PC-3 (cell line): ENCODE data around the gene CEMP1. TPM values are rescaled to one million over a fixed set of nuclear protein-coding genes. Genes with fewer than 3 reads are reported as not detected.
"Not testable (repeated sequence)": the region's sequence is repeated elsewhere in the genome, so short reads cannot be mapped to it uniquely, and the experiment has no call there.

Experiments used
- ATAC-seq: fragments of 200-7000 bp; cut with Tn5 transposase; 2 replicates; pipeline ENCODE4 v1.9.1; 2020; ENCODE audit warnings: mild to moderate bottlenecking, moderate library complexity
- BruUV-seq: library from RNA; stranded (reverse); fragments of 400-500 nt; replicated peaks from 2 replicates; lab custom pipeline; 2021; lab: Mats Ljungman, UMichigan
- CTCF ChIA-PET: fragments of 300-600 bp; sonication (Branson Sonifier 250); formaldehyde crosslinking; loops from one replicate; lab custom pipeline; 2022; ENCODE audit warnings: antibody characterized with exemption; lab: Charles Lee
- POLR2A ChIA-PET: fragments of 300-600 bp; sonication (Branson Sonifier 250); formaldehyde crosslinking; loops from one replicate; lab custom pipeline; 2022; ENCODE audit warnings: antibody characterized with exemption; ENCODE audit not compliant: unreplicated experiment; lab: Charles Lee
- DNase-seq: peaks from one replicate; pipeline ENCODE4 v3.0.0-alpha.2; 2015
- H2AFZ ChIP-seq: fragments of 300-600 bp; sonication (generic); 2 replicates; pipeline ENCODE4 v1.6.0; 2016; ENCODE audit warnings: antibody characterized with exemption, low read length
- H3F3A ChIP-seq: fragments of 300-600 bp; sonication (generic); one replicate; pipeline ENCODE4 v1.6.0; 2017; ENCODE audit warnings: antibody characterized with exemption, low read length, control low read depth, mild to moderate bottlenecking; ENCODE audit not compliant: unreplicated experiment
- H3K27ac ChIP-seq: fragments of 300-600 bp; sonication (generic); 2 replicates; pipeline ENCODE4 v1.5.1; 2016; ENCODE audit warnings: mild to moderate bottlenecking, low read length
- H3K27me3 ChIP-seq: fragments of 300-600 bp; sonication (generic); 2 replicates; pipeline ENCODE4 v1.6.1; 2016; ENCODE audit warnings: low read length, mixed read lengths
- H3K36me3 ChIP-seq: fragments of 300-600 bp; sonication (generic); 2 replicates; pipeline ENCODE4 v1.6.1; 2016; ENCODE audit warnings: low read depth, mixed run types, low read length, mixed read lengths
- H3K4me1 ChIP-seq: fragments of 300-600 bp; sonication (generic); 2 replicates; pipeline ENCODE4 v1.5.1; 2016; ENCODE audit warnings: low read length; ENCODE audit not compliant: insufficient read depth
- H3K4me2 ChIP-seq: fragments of 300-600 bp; sonication (generic); 2 replicates; pipeline ENCODE4 v1.6.0; 2016; ENCODE audit warnings: low read length
- H3K4me3 ChIP-seq: fragments of 300-600 bp; sonication (generic); 2 replicates; pipeline ENCODE4 v1.5.1; 2016; ENCODE audit warnings: mild to moderate bottlenecking, low read length, mixed read lengths
- H3K79me2 ChIP-seq: fragments of 300-600 bp; sonication (generic); 2 replicates; pipeline ENCODE4 v1.6.1; 2017; ENCODE audit warnings: low read length, mixed read lengths
- H3K9ac ChIP-seq: fragments of 300-600 bp; sonication (generic); 2 replicates; pipeline ENCODE4 v1.6.0; 2016; ENCODE audit warnings: mild to moderate bottlenecking, low read length
- H3K9me2 ChIP-seq: fragments of 300-600 bp; sonication (generic); replicated peaks from 2 replicates; pipeline ENCODE4 v1.6.1; 2016; ENCODE audit warnings: mixed run types, low read length, mixed read lengths
- H3K9me3 ChIP-seq: fragments of 300-600 bp; sonication (generic); 2 replicates; pipeline ENCODE4 v1.6.1; 2016; ENCODE audit warnings: low read length, mixed read lengths
- H4K20me1 ChIP-seq: fragments of 300-600 bp; sonication (generic); 2 replicates; pipeline ENCODE4 v1.6.1; 2016; ENCODE audit warnings: low read length, mixed read lengths
- CTCF ChIP-seq: fragments of 300-600 bp; sonication (generic); conservative IDR thresholded peaks from 2 replicates; pipeline ENCODE4 v1.5.1; 2017; ENCODE audit warnings: antibody characterized with exemption, low read depth, mild to moderate bottlenecking, low read length
- EZH2 ChIP-seq: fragments of 300-600 bp; sonication (generic); IDR thresholded peaks from one replicate; pipeline ENCODE4 v1.6.1; 2017; ENCODE audit warnings: antibody characterized with exemption, mild to moderate bottlenecking, low read length; ENCODE audit not compliant: unreplicated experiment
- EZH2phosphoT487 ChIP-seq: fragments of 300-600 bp; sonication (generic); IDR thresholded peaks from 2 replicates; pipeline ENCODE4 v1.6.1; 2018; ENCODE audit warnings: mild to moderate bottlenecking, antibody characterized with exemption, low read length, borderline replicate concordance
- intact Hi-C: fragments of 100-400 bp; cut with micrococcal nuclease; formaldehyde crosslinking; loops from 2 replicates; pipeline ENCODE4 v1.9.0; 2023
- total RNA-seq: library from RNA; depleted of rRNA; stranded (reverse); fragments of >200 nt; gene quantifications from 2 replicates; pipeline ENCODE4 v1.2.3, GENCODE V29; 2014

CEMP1 gene
- total RNA-seq, 1 experiment from 2014 or later = not detected

- H2AFZ ChIP-seq, POLR2A ChIA-PET, intact Hi-C loops, H3K9me2 ChIP-seq, H3K9me3 ChIP-seq, ATAC-seq, H3F3A ChIP-seq, H3K4me1 ChIP-seq, H3K27me3 ChIP-seq, H3K4me3 ChIP-seq, H3K9ac ChIP-seq, H4K20me1 ChIP-seq, BruUV-seq, CTCF ChIA-PET, H3K27ac ChIP-seq, H3K36me3 ChIP-seq: not testable (repeated sequence)
- Histone ChIP-seq H3K4me2 (peak overlapping the region; percentile 83; the same call in 1 of the 2 replicates), H3K79me2 (peaks cover 45% of the 10 kb centered on the region)
- peak; percentile 11 for DNase-seq
- TF ChIP-seq CTCF = peak; percentile 38; the same call in 1 of the 2 replicates
Measured at GRCh38 chr16:2539845-2540458, 8.7 kb upstream of the CEMP1 start.

GRCh38 chr16:2539192-2539844 lies 8.1 kb upstream of the CEMP1 start:
- intact Hi-C loops, ATAC-seq, CTCF ChIA-PET, H4K20me1 ChIP-seq, H3K36me3 ChIP-seq, H3K9me3 ChIP-seq, H3F3A ChIP-seq, H2AFZ ChIP-seq, POLR2A ChIA-PET, DNase-seq, H3K27me3 ChIP-seq, H3K4me1 ChIP-seq, H3K9me2 ChIP-seq, H3K27ac ChIP-seq: not testable (repeated sequence)
- Histone ChIP-seq H3K79me2 (peaks cover 43% of the 10 kb centered on the region), H3K4me3 (peak overlapping the region; percentile 71), H3K4me2 (peak overlapping the region; percentile 83), H3K9ac (peak overlapping the region; percentile 40; the same call in 1 of the 2 replicates)
- TSS peak; percentile 36 for BruUV-seq

GRCh38 chr16:2537451-2538379 lies 6.5 kb upstream of the CEMP1 start, which contains the start of gene PDPK1:
Gene PDPK1 (plus strand): TSS chr16:2538021. CDS start chr16:2538113, 92 bp downstream.
- no TSS peak for BruUV-seq
- ChIA-PET POLR2A (no interaction called here), CTCF (no interaction called here)
- Histone ChIP-seq H3K4me1 (peaks cover 5% of the 10 kb centered on the region; the same call in 1 of the 2 replicates), H3F3A (no peaks in the 10 kb centered on the region), H3K4me3 (peak within 1 kb of the TSS; percentile 81), H3K27ac (peak within 1 kb of the TSS; percentile 65), H3K36me3 (no peaks in the 10 kb centered on the region), H3K4me2 (peak within 1 kb of the TSS; percentile 88), H3K9me2 (no peaks in the 10 kb centered on the region), H3K9me3 (no peaks in the 10 kb centered on the region), H4K20me1 (no peaks in the 10 kb centered on the region), H2AFZ (peak within 1 kb of the TSS; percentile 81), H3K79me2 (peaks cover 35% of the 10 kb centered on the region), H3K9ac (peak within 1 kb of the TSS; percentile 59), H3K27me3 (no peaks in the 10 kb centered on the region)
- TF ChIP-seq EZH2 (no peak), EZH2phosphoT487 (no peak), CTCF (no peak)
- intact Hi-C loops = no loop called here
- ATAC-seq = peak; percentile 82
- peak; percentile 93 for DNase-seq
